22Rv1 (cell line): ENCODE measurements around the gene INAFM2.

Experiments used
- H3K27ac ChIP-seq: fragments of 450-650 bp; 2 replicates; pipeline ENCODE4 v1.5.1; 2017
- CTCF ChIP-seq: fragments of 450-650 bp; IDR thresholded peaks from 2 replicates; pipeline ENCODE4 v1.5.1; 2017; ENCODE audit warnings: mild to moderate bottlenecking
- ZFX ChIP-seq: fragments of 450-650 bp; IDR thresholded peaks from 2 replicates; pipeline ENCODE4 v1.6.1; 2017; ENCODE audit warnings: antibody characterized with exemption, borderline replicate concordance

Gene INAFM2

GRCh38 chr15:40344631-40345120 is 21.2 kb downstream of the INAFM2 start:
- TF ChIP-seq ZFX = no peak
- TF ChIP-seq CTCF = peak; percentile 93
- no peak overlapping the region; the same call in 1 of the 2 replicates for H3K27ac ChIP-seq

GRCh38 chr15:40345225-40345866 is 21.9 kb downstream of the INAFM2 start:
- no peak for TF ChIP-seq ZFX
- H3K27ac ChIP-seq = peak overlapping the region; percentile 28; the same call in 1 of the 2 replicates

- peak overlapping the region; percentile 28; the same call in 1 of the 2 replicates for H3K27ac ChIP-seq
Measured at GRCh38 chr15:40345867-40346578, 22.5 kb downstream of the INAFM2 start.

GRCh38 chr15:40346579-40347558 is 23.4 kb downstream of the INAFM2 start:
- H3K27ac ChIP-seq = no peak overlapping the region
- TF ChIP-seq ZFX = no peak
- TF ChIP-seq CTCF = no peak

More at GRCh38 chr15:40345867-40346578, 22.5 kb downstream of the INAFM2 start:
- no peak for TF ChIP-seq ZFX
- TF ChIP-seq CTCF = no peak

- H3K27ac ChIP-seq = no peak overlapping the region
- TF ChIP-seq CTCF = no peak
- no peak for TF ChIP-seq ZFX
Measured at GRCh38 chr15:40347559-40348473, 24.3 kb downstream of the INAFM2 start.

GRCh38 chr15:40348474-40348870 is 25.0 kb downstream of the INAFM2 start:
- no peak for TF ChIP-seq CTCF
- TF ChIP-seq ZFX = no peak
- H3K27ac ChIP-seq = no peak overlapping the region

GRCh38 chr15:40349163-40349562 is 25.7 kb downstream of the INAFM2 start:
- no peak for TF ChIP-seq CTCF
- no peak for TF ChIP-seq ZFX
- no peak overlapping the region for H3K27ac ChIP-seq
